Activated T-cell treated with anti-CD3 and anti-CD28 coated beads, Interleukin-2, amount 50 U/mL, for 4 hours (primary cell): ENCODE results near the gene TSPAN6. TPM values are rescaled to one million over a fixed set of nuclear protein-coding genes. Genes with fewer than 3 reads are reported as not detected.
A peak's percentile ranks its signal among the peaks of the same experiment; 100 is the strongest.

Source experiments
- ATAC-seq, 2 donors: fragments of 200-7000 bp; cut with Tn5 transposase; one replicate each; pipeline ENCODE4 v1.10.0; 2021
- DNase-seq: peaks from one replicate; pipeline ENCODE4 v3.0.0-alpha.2; 2020
- H3K27me3 Mint-ChIP-seq: one replicate; pipeline ENCODE4 v1.8.0; 2021; ENCODE audit warnings: low read depth, mixed read lengths
- H3K36me3 Mint-ChIP-seq: one replicate; pipeline ENCODE4 v1.8.0; 2022; ENCODE audit warnings: mixed read lengths; ENCODE audit not compliant: insufficient read depth
- H3K4me1 Mint-ChIP-seq: one replicate; pipeline ENCODE4 v1.8.0; 2021; ENCODE audit warnings: low read depth, mixed read lengths
- H3K4me3 Mint-ChIP-seq: one replicate; pipeline ENCODE4 v1.8.0; 2021; ENCODE audit warnings: mild to moderate bottlenecking, moderate library complexity, mixed read lengths
- H3K9me3 Mint-ChIP-seq: one replicate; pipeline ENCODE4 v1.8.0; 2021; ENCODE audit warnings: mixed read lengths
- total RNA-seq, 3 donors: library from RNA; stranded (reverse); gene quantifications; one replicate each; pipeline ENCODE4 v1.2.1, GENCODE V29; 2021

Gene TSPAN6
- total RNA-seq, 3 donors from 2014 or later: 1.7 to 2.2 (median 2.0) TPM

GRCh38 chrX:100625985-100626491 is 10.6 kb downstream of the TSPAN6 start:
- Mint-ChIP-seq H3K36me3 (no peaks in the 10 kb centered on the region), H3K4me3 (no peak overlapping the region), H3K9me3 (no peaks in the 10 kb centered on the region), H3K27me3 (no peaks in the 10 kb centered on the region), H3K4me1 (peaks cover 7% of the 10 kb centered on the region)
- no peak for DNase-seq
- no peak for ATAC-seq

GRCh38 chrX:100623001-100623400 is 13.6 kb downstream of the TSPAN6 start:
- DNase-seq: no peak
- H3K4me3 Mint-ChIP-seq: no peak overlapping the region
- H3K4me1 Mint-ChIP-seq: peaks cover 7% of the 10 kb centered on the region
- ATAC-seq: no peak
- no peaks in the 10 kb centered on the region for H3K36me3 Mint-ChIP-seq
- no peaks in the 10 kb centered on the region for H3K27me3 Mint-ChIP-seq
- H3K9me3 Mint-ChIP-seq: no peaks in the 10 kb centered on the region

- no peak for DNase-seq
- peaks cover 4% of the 10 kb centered on the region for H3K27me3 Mint-ChIP-seq
- H3K9me3 Mint-ChIP-seq: no peaks in the 10 kb centered on the region
- peak; percentile 46 to 73 for ATAC-seq
- H3K4me3 Mint-ChIP-seq: no peak overlapping the region
- no peaks in the 10 kb centered on the region for H3K36me3 Mint-ChIP-seq
- H3K4me1 Mint-ChIP-seq: no peaks in the 10 kb centered on the region
These were observed 21.6 kb downstream of the TSPAN6 start for GRCh38 chrX:100615005-100615404.

GRCh38 chrX:100611951-100612350 is 24.7 kb downstream of the TSPAN6 start:
- Mint-ChIP-seq H3K27me3 (peaks cover 2% of the 10 kb centered on the region), H3K4me1 (no peaks in the 10 kb centered on the region), H3K9me3 (no peaks in the 10 kb centered on the region), H3K36me3 (no peaks in the 10 kb centered on the region), H3K4me3 (no peak overlapping the region)
- no peak for ATAC-seq
- DNase-seq: no peak

GRCh38 chrX:100609591-100609990 is 27.0 kb downstream of the TSPAN6 start:
- Mint-ChIP-seq H3K9me3 (no peaks in the 10 kb centered on the region), H3K4me3 (no peak overlapping the region), H3K27me3 (peaks cover 2% of the 10 kb centered on the region), H3K4me1 (peaks cover 3% of the 10 kb centered on the region), H3K36me3 (no peaks in the 10 kb centered on the region)
- no peak for ATAC-seq
- DNase-seq: no peak

GRCh38 chrX:100606753-100607152 is 29.9 kb downstream of the TSPAN6 start:
- no peaks in the 10 kb centered on the region for H3K27me3 Mint-ChIP-seq
- H3K4me3 Mint-ChIP-seq: no peak overlapping the region
- no peaks in the 10 kb centered on the region for H3K36me3 Mint-ChIP-seq
- no peak for DNase-seq
- ATAC-seq: no peak
- no peaks in the 10 kb centered on the region for H3K9me3 Mint-ChIP-seq
- peaks cover 3% of the 10 kb centered on the region for H3K4me1 Mint-ChIP-seq

- Mint-ChIP-seq H3K4me3 (no peak overlapping the region), H3K4me1 (peaks cover 4% of the 10 kb centered on the region), H3K27me3 (no peaks in the 10 kb centered on the region), H3K36me3 (no peaks in the 10 kb centered on the region), H3K9me3 (no peaks in the 10 kb centered on the region)
- ATAC-seq (peak in 1 of 2 donors; percentile 55), DNase-seq (no peak)
These were observed 35.8 kb downstream of the TSPAN6 start for GRCh38 chrX:100600758-100601157.

GRCh38 chrX:100600340-100600739 is 36.3 kb downstream of the TSPAN6 start:
- Mint-ChIP-seq H3K27me3 (no peaks in the 10 kb centered on the region), H3K9me3 (no peaks in the 10 kb centered on the region), H3K4me3 (no peak overlapping the region), H3K36me3 (no peaks in the 10 kb centered on the region), H3K4me1 (peaks cover 4% of the 10 kb centered on the region)
- ATAC-seq (no peak), DNase-seq (no peak)

GRCh38 chrX:100599456-100599855 is 37.1 kb downstream of the TSPAN6 start:
- Mint-ChIP-seq H3K9me3 (no peaks in the 10 kb centered on the region), H3K4me1 (peaks cover 4% of the 10 kb centered on the region), H3K36me3 (no peaks in the 10 kb centered on the region), H3K27me3 (no peaks in the 10 kb centered on the region), H3K4me3 (no peak overlapping the region)
- DNase-seq (no peak), ATAC-seq (no peak)

GRCh38 chrX:100596601-100597000 is 40.0 kb downstream of the TSPAN6 start:
- ATAC-seq (no peak), DNase-seq (no peak)
- no peaks in the 10 kb centered on the region for H3K27me3 Mint-ChIP-seq
- peaks cover 4% of the 10 kb centered on the region for H3K4me1 Mint-ChIP-seq
- H3K4me3 Mint-ChIP-seq: no peak overlapping the region
- no peaks in the 10 kb centered on the region for H3K9me3 Mint-ChIP-seq
- H3K36me3 Mint-ChIP-seq: no peaks in the 10 kb centered on the region

GRCh38 chrX:100593581-100593980 is 43.0 kb downstream of the TSPAN6 start:
- H3K4me1 Mint-ChIP-seq: no peaks in the 10 kb centered on the region
- H3K4me3 Mint-ChIP-seq: no peak overlapping the region
- H3K36me3 Mint-ChIP-seq: no peaks in the 10 kb centered on the region
- H3K27me3 Mint-ChIP-seq: no peaks in the 10 kb centered on the region
- H3K9me3 Mint-ChIP-seq: no peaks in the 10 kb centered on the region
- ATAC-seq: no peak
- no peak for DNase-seq

GRCh38 chrX:100593126-100593525 is 43.5 kb downstream of the TSPAN6 start:
- Mint-ChIP-seq H3K9me3 (no peaks in the 10 kb centered on the region), H3K36me3 (no peaks in the 10 kb centered on the region), H3K4me3 (no peak overlapping the region), H3K27me3 (no peaks in the 10 kb centered on the region), H3K4me1 (no peaks in the 10 kb centered on the region)
- ATAC-seq (no peak), DNase-seq (no peak)

GRCh38 chrX:100591256-100592051 is 45.2 kb downstream of the TSPAN6 start:
- ATAC-seq: no peak
- Mint-ChIP-seq H3K36me3 (no peaks in the 10 kb centered on the region), H3K4me1 (no peaks in the 10 kb centered on the region), H3K27me3 (peaks cover 2% of the 10 kb centered on the region), H3K4me3 (no peak overlapping the region), H3K9me3 (no peaks in the 10 kb centered on the region)
- DNase-seq: no peak

- DNase-seq (no peak), ATAC-seq (no peak)
- Mint-ChIP-seq H3K4me3 (no peak overlapping the region), H3K36me3 (no peaks in the 10 kb centered on the region), H3K9me3 (no peaks in the 10 kb centered on the region), H3K4me1 (no peaks in the 10 kb centered on the region), H3K27me3 (peaks cover 7% of the 10 kb centered on the region)
These were observed 48.7 kb downstream of the TSPAN6 start for GRCh38 chrX:100587861-100588260.

GRCh38 chrX:100586747-100587146 is 49.9 kb downstream of the TSPAN6 start:
- ATAC-seq: no peak
- H3K4me3 Mint-ChIP-seq: no peak overlapping the region
- no peaks in the 10 kb centered on the region for H3K36me3 Mint-ChIP-seq
- no peaks in the 10 kb centered on the region for H3K9me3 Mint-ChIP-seq
- peaks cover 12% of the 10 kb centered on the region for H3K27me3 Mint-ChIP-seq
- H3K4me1 Mint-ChIP-seq: no peaks in the 10 kb centered on the region
- no peak for DNase-seq
